Urinary bladder (tissue), 4 donors: Measurements from ENCODE around the gene GARNL3. TPM values are rescaled to one million over a fixed set of nuclear protein-coding genes. Genes with fewer than 3 reads are reported as not detected.

Source experiments
- DNase-seq: peaks from one replicate; pipeline ENCODE4 v3.0.0-alpha.2; 2015; ENCODE audit errors: extremely low spot score
- H3K27ac ChIP-seq: one replicate; pipeline ENCODE4 v1.5.1; 2013; ENCODE audit warnings: low read depth, mild to moderate bottlenecking, moderate library complexity
- H3K36me3 ChIP-seq: one replicate; pipeline ENCODE4 v1.6.1; 2013; ENCODE audit warnings: mild to moderate bottlenecking, moderate library complexity; ENCODE audit not compliant: insufficient read depth
- H3K4me1 ChIP-seq: one replicate; pipeline ENCODE4 v1.6.1; 2013; ENCODE audit warnings: mild to moderate bottlenecking, moderate library complexity; ENCODE audit not compliant: insufficient read depth
- H3K4me3 ChIP-seq: one replicate; pipeline ENCODE4 v1.5.1; 2013; ENCODE audit warnings: low read depth, low read length
- WGBS: extraction: QIAGEN DNeasy Blood & Tissue Kit; methylation state at CpG from one replicate; pipeline ENCODE4 v1.1.7; 2013; 5-methylcytosine and 5-hydroxymethylcytosine counted together
- polyA plus RNA-seq: library from polyadenylated mRNA; stranded (reverse); fragments of 200-250 nt; gene quantifications from one replicate; pipeline ENCODE4 v1.2.3, GENCODE V29; 2013
- total RNA-seq: library from RNA; depleted of rRNA; stranded (reverse); fragments of >200 nt; gene quantifications from one replicate; pipeline ENCODE4 v1.2.3, GENCODE V29; 2014
- donor health status: healthy with polysubstance abuse.
- donor health status: healthy.

The GARNL3 gene
- total and polyA plus RNA-seq, 2 donors = 22.0 to 58.0 TPM

- Histone ChIP-seq H3K36me3 (peaks cover 2% of the 10 kb centered on the region), H3K4me3 (no peak overlapping the region), H3K27ac (no peak overlapping the region), H3K4me1 (no peaks in the 10 kb centered on the region)
- no peak for DNase-seq
- 76% methylated on average over 8 of the region's 8 CpGs for WGBS
Observed at GRCh38 chr9:127347831-127348776, 83.5 kb downstream of the GARNL3 start.

GRCh38 chr9:127349483-127350113, 85.0 kb downstream of the GARNL3 start:
- Histone ChIP-seq H3K27ac (no peak overlapping the region), H3K4me3 (no peak overlapping the region), H3K36me3 (peaks cover 2% of the 10 kb centered on the region), H3K4me1 (no peaks in the 10 kb centered on the region)
- DNase-seq = no peak
- 94% methylated on average over 12 of the region's 12 CpGs for WGBS

GRCh38 chr9:127351182-127352166, 86.9 kb downstream of the GARNL3 start:
- no peak overlapping the region for H3K4me3 ChIP-seq
- no peaks in the 10 kb centered on the region for H3K36me3 ChIP-seq
- WGBS = 85% methylated on average over 4 of the region's 4 CpGs
- no peak for DNase-seq
- no peak overlapping the region for H3K27ac ChIP-seq
- no peaks in the 10 kb centered on the region for H3K4me1 ChIP-seq

GRCh38 chr9:127353882-127354281, 89.3 kb downstream of the GARNL3 start:
- DNase-seq = no peak
- no peak overlapping the region for H3K27ac ChIP-seq
- H3K4me1 ChIP-seq = no peaks in the 10 kb centered on the region
- WGBS = 72% methylated on average over 5 of the region's 5 CpGs
- no peaks in the 10 kb centered on the region for H3K36me3 ChIP-seq
- H3K4me3 ChIP-seq = no peak overlapping the region

GRCh38 chr9:127356906-127357305, 92.3 kb downstream of the GARNL3 start:
- 91% methylated on average over 4 of the region's 4 CpGs for WGBS
- Histone ChIP-seq H3K27ac (no peak overlapping the region), H3K4me3 (no peak overlapping the region), H3K4me1 (no peaks in the 10 kb centered on the region), H3K36me3 (no peaks in the 10 kb centered on the region)
- DNase-seq = no peak

GRCh38 chr9:127358023-127358535, 93.5 kb downstream of the GARNL3 start:
- Histone ChIP-seq H3K4me1 (no peaks in the 10 kb centered on the region), H3K4me3 (no peak overlapping the region), H3K36me3 (no peaks in the 10 kb centered on the region), H3K27ac (no peak overlapping the region)
- no peak for DNase-seq
- WGBS = 90% methylated on average over 3 of the region's 3 CpGs

- no peak for DNase-seq
- Histone ChIP-seq H3K36me3 (no peaks in the 10 kb centered on the region), H3K4me3 (no peak overlapping the region), H3K4me1 (no peaks in the 10 kb centered on the region), H3K27ac (no peak overlapping the region)
- WGBS = over 99% methylated on average over 3 of the region's 3 CpGs
Observed at GRCh38 chr9:127358770-127359169, 94.2 kb downstream of the GARNL3 start.

- Histone ChIP-seq H3K4me3 (no peak overlapping the region), H3K27ac (no peak overlapping the region), H3K36me3 (no peaks in the 10 kb centered on the region), H3K4me1 (no peaks in the 10 kb centered on the region)
- DNase-seq = no peak
- WGBS = 72% methylated on average over 8 of the region's 8 CpGs
Observed at GRCh38 chr9:127360250-127360649, 95.7 kb downstream of the GARNL3 start.

GRCh38 chr9:127360829-127361228, 96.3 kb downstream of the GARNL3 start:
- H3K27ac ChIP-seq = no peak overlapping the region
- no peak for DNase-seq
- no peaks in the 10 kb centered on the region for H3K36me3 ChIP-seq
- WGBS = 48% methylated on average over 2 of the region's 2 CpGs
- no peak overlapping the region for H3K4me3 ChIP-seq
- H3K4me1 ChIP-seq = no peaks in the 10 kb centered on the region

- no peak overlapping the region for H3K4me3 ChIP-seq
- H3K36me3 ChIP-seq = no peaks in the 10 kb centered on the region
- H3K4me1 ChIP-seq = no peaks in the 10 kb centered on the region
- no peak for DNase-seq
- 70% methylated on average over 3 of the region's 3 CpGs for WGBS
- no peak overlapping the region for H3K27ac ChIP-seq
Observed at GRCh38 chr9:127361561-127361960, 97.0 kb downstream of the GARNL3 start.

- Histone ChIP-seq H3K4me3 (no peak overlapping the region), H3K27ac (no peak overlapping the region), H3K4me1 (no peaks in the 10 kb centered on the region), H3K36me3 (no peaks in the 10 kb centered on the region)
- 82% methylated on average over 7 of the region's 7 CpGs for WGBS
- DNase-seq = no peak
Observed at GRCh38 chr9:127362829-127363228, 98.3 kb downstream of the GARNL3 start.

- no peaks in the 10 kb centered on the region for H3K4me1 ChIP-seq
- no peak for DNase-seq
- WGBS = 96% methylated on average over 10 of the region's 10 CpGs
- no peak overlapping the region for H3K27ac ChIP-seq
- H3K36me3 ChIP-seq = no peaks in the 10 kb centered on the region
- H3K4me3 ChIP-seq = no peak overlapping the region
Observed at GRCh38 chr9:127365461-127365860, 100.9 kb downstream of the GARNL3 start.

- H3K4me1 ChIP-seq = no peaks in the 10 kb centered on the region
- H3K36me3 ChIP-seq = no peaks in the 10 kb centered on the region
- DNase-seq = no peak
- H3K4me3 ChIP-seq = no peak overlapping the region
- H3K27ac ChIP-seq = no peak overlapping the region
- 75% methylated on average over 7 of the region's 7 CpGs for WGBS
Observed at GRCh38 chr9:127366594-127366993, 102.0 kb downstream of the GARNL3 start.
